H1 (cell line): ENCODE measurements around the gene ACTL8.

Source experiments
- CTCF ChIP-seq, 3 experiments: IDR thresholded peaks; 1 replicate in 2 of 3; 2 replicates in 1 of 3; pipeline versions ENCODE4 v1.5.1 to v1.6.1; 2011; ENCODE audit warnings: low read length in 3 of 3, mild to moderate bottlenecking in 3 of 3, inconsistent platforms in 2 of 3, low read depth in 1 of 3, moderate library complexity in 1 of 3; ENCODE audit not compliant: insufficient read depth in 1 of 3; ENCODE audit errors: control extremely low read depth in 1 of 3
- POLR2A ChIP-seq, 2 experiments: IDR thresholded peaks; 1 replicate in 1 of 2; 2 replicates in 1 of 2; pipeline ENCODE4 v1.6.1; 2011; ENCODE audit warnings: low read depth in 2 of 2, low read length in 2 of 2, mild to moderate bottlenecking in 2 of 2; ENCODE audit errors: control extremely low read depth in 1 of 2

DNA sequence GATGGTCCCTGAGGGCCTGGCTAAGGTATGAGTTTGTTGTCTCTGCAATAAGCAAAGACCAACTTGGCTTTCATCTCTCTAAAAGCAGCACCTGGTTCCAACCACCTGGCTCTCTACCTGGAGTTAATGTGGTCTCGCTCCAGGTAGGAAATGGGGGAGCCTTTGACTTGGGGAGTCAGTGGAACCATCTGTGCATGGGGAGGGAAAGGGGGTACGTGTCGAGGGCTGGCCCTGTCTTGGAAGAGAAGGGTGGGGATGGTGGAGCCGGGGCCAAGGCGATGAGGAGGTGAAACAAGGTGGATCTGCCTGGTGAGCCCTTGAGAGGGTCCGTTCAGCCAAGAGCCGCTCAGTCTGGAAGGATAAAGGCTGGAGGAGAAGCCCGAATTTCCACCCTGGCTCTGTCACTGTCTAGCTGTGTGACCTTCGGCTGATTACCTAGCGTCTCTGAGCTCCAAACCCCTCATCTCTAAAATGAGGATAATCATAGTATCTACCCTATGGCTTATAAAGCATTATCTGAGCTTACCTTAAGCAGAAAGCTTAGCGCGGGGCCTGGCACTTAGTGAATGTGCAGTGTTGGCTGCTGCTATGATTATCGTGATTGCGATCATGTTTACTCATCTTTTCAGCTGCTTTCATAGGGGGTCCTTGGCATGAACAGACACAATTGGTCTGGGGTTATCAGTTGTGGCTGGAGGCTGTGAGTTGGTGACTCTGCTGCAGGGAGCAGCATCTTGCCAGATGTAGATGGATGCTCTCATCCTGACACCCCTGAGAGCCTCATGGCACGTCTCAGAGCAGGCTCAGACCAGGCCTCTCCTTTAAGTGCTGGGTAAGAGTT is 78.7 kb downstream of the ACTL8 start:
- TF ChIP-seq CTCF (IDR thresholded peaks at IDR 0.05; ENCODE audit: control extremely low read depth in 1 of 3, insufficient read depth in 1 of 3, low read depth in 1 of 3, low read length in 3 of 3) = no peak
- no peak for TF ChIP-seq POLR2A (IDR thresholded peaks at IDR 0.05; ENCODE audit: control extremely low read depth in 1 of 2, low read depth in 2 of 2, low read length in 2 of 2)
